ENCODE results near the gene NEIL3. TPM values are rescaled to one million over a fixed set of nuclear protein-coding genes. Genes with fewer than 3 reads are reported as not detected.
"Not testable (repeated sequence)": the region's sequence is repeated elsewhere in the genome, so short reads cannot be mapped to it uniquely, and the experiment has no call there.

NEIL3 gene
- total RNA-seq, 4 donors from 2014 or later, result 0.11 to 0.50 TPM; not detected in 2

DNA sequence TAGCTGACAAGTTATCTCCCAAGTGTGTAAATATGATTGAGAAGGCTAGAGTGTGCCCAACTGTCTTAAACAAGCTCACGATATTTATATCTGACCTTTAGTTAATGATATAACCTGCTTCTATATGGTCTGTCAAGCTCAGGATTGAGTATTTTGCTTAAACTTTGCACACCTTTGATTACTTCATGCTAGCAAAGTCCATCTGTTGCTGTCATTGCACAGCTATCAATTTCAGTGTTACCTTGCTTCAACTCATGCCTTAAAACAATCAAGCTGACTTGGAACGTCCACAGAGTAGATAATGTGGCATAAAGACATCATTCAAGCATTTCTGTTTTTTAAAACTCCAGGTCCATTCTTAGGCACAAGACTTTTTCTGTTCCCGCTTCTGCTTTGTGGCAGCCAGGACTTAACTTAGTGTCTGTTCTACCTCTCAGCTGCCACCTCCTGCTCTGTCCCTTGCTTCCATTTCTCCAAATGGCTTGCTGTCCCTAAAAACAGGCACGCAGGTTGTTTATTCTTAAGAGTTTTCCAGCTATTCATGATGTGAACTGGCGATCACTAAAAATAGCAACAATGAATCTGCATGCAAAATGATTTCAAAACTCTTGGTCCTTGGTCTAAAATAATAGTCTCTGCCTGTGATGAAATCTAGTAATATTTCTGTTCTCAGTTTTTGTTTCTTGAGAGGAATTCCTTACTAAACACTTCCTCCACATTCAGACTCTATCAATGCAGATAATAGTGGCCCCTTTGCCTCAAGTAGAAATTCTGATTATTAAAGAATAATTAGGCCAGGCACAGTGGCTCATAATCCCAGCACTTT, 16.3 kb upstream of the NEIL3 start:
- no peaks in the 10 kb centered on the region for H3K27me3 ChIP-seq
- H3K4me1 ChIP-seq, result no peaks in the 10 kb centered on the region
- H3K4me3 ChIP-seq, result no peak overlapping the region
- WGBS, result 75% methylated on average over 5 of the region's 5 CpGs
- no peak for TF ChIP-seq EP300 (IDR thresholded peaks at IDR 0.05)
- no peak for TF ChIP-seq POLR2AphosphoS5 (IDR thresholded peaks at IDR 0.05)
- TF ChIP-seq, protein P1, sequence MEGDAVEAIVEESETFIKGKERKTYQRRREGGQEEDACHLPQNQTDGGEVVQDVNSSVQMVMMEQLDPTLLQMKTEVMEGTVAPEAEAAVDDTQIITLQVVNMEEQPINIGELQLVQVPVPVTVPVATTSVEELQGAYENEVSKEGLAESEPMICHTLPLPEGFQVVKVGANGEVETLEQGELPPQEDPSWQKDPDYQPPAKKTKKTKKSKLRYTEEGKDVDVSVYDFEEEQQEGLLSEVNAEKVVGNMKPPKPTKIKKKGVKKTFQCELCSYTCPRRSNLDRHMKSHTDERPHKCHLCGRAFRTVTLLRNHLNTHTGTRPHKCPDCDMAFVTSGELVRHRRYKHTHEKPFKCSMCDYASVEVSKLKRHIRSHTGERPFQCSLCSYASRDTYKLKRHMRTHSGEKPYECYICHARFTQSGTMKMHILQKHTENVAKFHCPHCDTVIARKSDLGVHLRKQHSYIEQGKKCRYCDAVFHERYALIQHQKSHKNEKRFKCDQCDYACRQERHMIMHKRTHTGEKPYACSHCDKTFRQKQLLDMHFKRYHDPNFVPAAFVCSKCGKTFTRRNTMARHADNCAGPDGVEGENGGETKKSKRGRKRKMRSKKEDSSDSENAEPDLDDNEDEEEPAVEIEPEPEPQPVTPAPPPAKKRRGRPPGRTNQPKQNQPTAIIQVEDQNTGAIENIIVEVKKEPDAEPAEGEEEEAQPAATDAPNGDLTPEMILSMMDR (IDR thresholded peaks at IDR 0.05), result no peak
- TF ChIP-seq POLR2A (IDR thresholded peaks at IDR 0.05; ENCODE audit: low read depth), result no peak
- peaks cover 0 to 9% (median 9%) of the 10 kb centered on the region in 4 donors for H3K9me3 ChIP-seq
- H3K36me3 ChIP-seq, result no peaks in the 10 kb centered on the region
- intact Hi-C loops (cut with DNase I), result no loop called here
- H3K27ac ChIP-seq (replicated peaks in 1 of 4), result no peak overlapping the region
- DNase-seq (ENCODE audit: extremely low spot score), result no peak

DNA sequence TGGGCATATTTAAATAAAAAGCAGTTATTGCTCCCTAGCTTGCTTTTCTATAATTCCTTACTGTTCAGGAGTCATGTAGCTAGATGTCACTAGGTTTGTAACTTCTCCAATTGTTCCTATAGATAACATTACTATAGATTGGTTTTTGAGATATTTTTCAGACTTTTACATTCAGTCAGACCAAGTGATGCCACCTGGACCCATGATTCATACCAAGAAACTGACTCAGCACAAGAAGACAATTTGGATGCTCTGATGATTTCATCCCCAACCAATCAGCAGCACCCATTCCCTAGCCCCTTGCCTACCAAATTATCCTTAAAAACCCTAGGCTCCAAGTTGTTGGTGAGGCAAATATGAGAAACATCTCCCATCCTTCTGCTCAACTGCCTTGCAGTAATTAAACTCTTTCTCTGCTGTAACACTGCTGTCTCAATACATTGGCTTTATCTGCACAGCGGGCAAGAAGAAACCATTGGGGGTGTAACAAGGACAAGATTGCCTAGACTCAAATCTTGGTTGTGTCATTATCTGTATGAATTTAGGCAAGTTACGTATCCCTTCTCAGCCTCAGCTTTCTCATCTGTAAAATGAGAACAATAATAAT, 11.8 kb upstream of the NEIL3 start:
- no peak overlapping the region for H3K27ac ChIP-seq (replicated peaks in 1 of 4)
- H3K27me3 ChIP-seq, result no peaks in the 10 kb centered on the region
- no peak overlapping the region for H3K4me3 ChIP-seq
- H3K4me1 ChIP-seq, result no peaks in the 10 kb centered on the region
- WGBS, result 98% methylated on average over 2 of the region's 2 CpGs
- no peak for DNase-seq (ENCODE audit: extremely low spot score)
- TF ChIP-seq, protein P1 (IDR thresholded peaks at IDR 0.05), result no peak
- no peak for TF ChIP-seq POLR2A (IDR thresholded peaks at IDR 0.05; ENCODE audit: low read depth)
- no peak for TF ChIP-seq POLR2AphosphoS5 (IDR thresholded peaks at IDR 0.05)
- TF ChIP-seq EP300 (IDR thresholded peaks at IDR 0.05), result no peak
- intact Hi-C loops (cut with DNase I), result no loop called here
- H3K36me3 ChIP-seq, result no peaks in the 10 kb centered on the region
- peaks cover 0 to 9% (median 9%) of the 10 kb centered on the region in 4 donors for H3K9me3 ChIP-seq

DNA sequence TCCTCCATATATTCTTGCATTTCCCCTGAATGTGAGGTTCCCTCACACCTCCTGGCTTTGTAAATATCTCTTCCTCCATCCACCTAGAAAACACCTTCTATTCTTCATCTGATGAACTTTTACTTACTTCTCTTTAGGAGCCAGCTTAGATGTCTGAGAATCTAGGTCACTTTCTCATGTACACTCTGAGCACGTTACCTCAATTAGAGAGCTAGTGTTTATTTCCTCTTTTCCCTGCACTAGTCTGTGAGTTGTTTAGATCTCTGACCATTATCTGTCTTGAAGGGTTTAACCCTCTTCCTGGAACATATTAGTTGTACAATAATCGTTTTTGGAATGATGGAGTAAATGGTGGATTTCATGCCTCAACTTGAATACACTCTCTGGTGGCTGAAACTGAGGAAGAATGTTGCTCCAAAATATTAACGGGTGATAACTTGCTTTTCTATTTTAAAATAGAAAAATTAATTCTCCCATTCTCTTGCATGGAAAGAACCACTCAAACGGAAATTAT, 8.5 kb upstream of the NEIL3 start:
- no peak for DNase-seq (ENCODE audit: extremely low spot score)
- H3K9me3 ChIP-seq, result peaks cover 0 to 9% (median 9%) of the 10 kb centered on the region in 4 donors
- TF ChIP-seq POLR2A (IDR thresholded peaks at IDR 0.05; ENCODE audit: low read depth) (no peak), EP300 (IDR thresholded peaks at IDR 0.05) (no peak), POLR2AphosphoS5 (IDR thresholded peaks at IDR 0.05) (no peak)
- TF ChIP-seq, protein P1 (IDR thresholded peaks at IDR 0.05), result no peak
- no peaks in the 10 kb centered on the region for H3K4me1 ChIP-seq
- no peaks in the 10 kb centered on the region for H3K27me3 ChIP-seq
- no peak overlapping the region for H3K27ac ChIP-seq (replicated peaks in 1 of 4)
- H3K4me3 ChIP-seq, result no peak overlapping the region
- WGBS, result 53% methylated on average over 4 of the region's 4 CpGs
- no peaks in the 10 kb centered on the region for H3K36me3 ChIP-seq
- intact Hi-C loops (cut with DNase I), result no loop called here

DNA sequence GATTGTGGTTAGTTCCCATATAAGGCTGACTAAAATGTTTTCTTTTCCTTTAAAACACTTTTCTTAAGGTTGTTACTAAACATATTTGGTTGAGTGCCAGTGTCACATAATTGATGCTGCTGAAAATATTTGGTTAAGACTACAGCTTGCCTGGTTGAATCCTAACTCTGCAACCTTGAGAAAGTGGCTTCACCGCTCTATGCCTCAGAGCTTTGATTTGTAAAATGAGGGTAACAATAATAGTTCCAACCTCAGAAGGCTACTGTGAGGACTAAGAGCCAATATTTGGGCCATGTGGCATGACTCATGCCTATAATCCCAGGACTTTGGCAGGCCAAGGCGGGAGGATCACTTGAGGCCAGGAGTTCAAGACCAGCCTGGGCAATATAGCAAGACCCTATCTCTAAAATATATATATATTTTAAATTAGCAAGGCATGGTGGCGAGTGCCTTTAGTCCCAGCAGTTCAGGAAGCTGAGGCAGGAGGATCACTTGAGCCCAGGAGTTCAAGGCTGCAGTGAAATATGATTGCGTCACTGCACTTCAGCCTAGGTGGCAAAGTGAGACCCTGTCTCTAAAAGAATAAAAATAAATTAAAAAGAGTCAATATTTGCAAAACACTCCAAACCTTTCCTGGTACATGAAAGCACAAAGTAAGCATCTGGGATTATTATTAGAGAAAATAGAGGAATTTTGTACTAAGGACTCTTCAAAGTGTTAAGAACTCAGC, 7.1 kb upstream of the NEIL3 start:
- no peak for DNase-seq (ENCODE audit: extremely low spot score)
- no peak overlapping the region for H3K4me3 ChIP-seq
- H3K27me3 ChIP-seq, result no peaks in the 10 kb centered on the region
- H3K36me3 ChIP-seq, result no peaks in the 10 kb centered on the region
- intact Hi-C loops (cut with DNase I), result no loop called here
- no peak overlapping the region for H3K27ac ChIP-seq (replicated peaks in 1 of 4)
- H3K4me1 ChIP-seq, result no peaks in the 10 kb centered on the region
- H3K9me3 ChIP-seq, result peaks cover 0 to 8% (median 7%) of the 10 kb centered on the region in 4 donors
- 91% methylated on average over 4 of the region's 4 CpGs for WGBS
- no peak for TF ChIP-seq POLR2AphosphoS5 (IDR thresholded peaks at IDR 0.05)

DNA sequence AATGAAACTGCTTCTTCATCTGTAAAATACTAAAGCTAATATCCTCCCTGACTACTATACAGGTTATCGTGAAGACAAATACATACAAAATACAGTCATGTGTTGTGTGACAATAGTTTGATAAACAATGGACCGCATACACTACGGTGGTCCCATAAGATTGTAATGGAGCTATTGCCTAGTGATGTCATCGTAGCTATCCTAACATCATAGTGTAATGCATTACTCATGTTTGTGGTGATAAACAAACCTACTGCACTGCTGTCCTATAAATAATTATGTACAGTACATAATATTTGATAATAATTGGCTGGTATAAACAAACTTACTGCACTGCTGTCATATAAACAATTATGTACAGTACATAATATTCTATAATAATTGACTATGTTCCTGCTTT, 5.6 kb upstream of the NEIL3 start:
- no peak overlapping the region for H3K27ac ChIP-seq (replicated peaks in 1 of 4)
- peaks cover 0 to 13% (median 4%) of the 10 kb centered on the region in 4 donors for H3K4me1 ChIP-seq
- no peak for DNase-seq (ENCODE audit: extremely low spot score)
- H3K4me3 ChIP-seq, result no peak overlapping the region
- TF ChIP-seq POLR2AphosphoS5 (IDR thresholded peaks at IDR 0.05) (no peak), EP300 (IDR thresholded peaks at IDR 0.05) (no peak), POLR2A (IDR thresholded peaks at IDR 0.05; ENCODE audit: low read depth) (no peak)
- TF ChIP-seq, protein P1 (IDR thresholded peaks at IDR 0.05), result no peak
- no peaks in the 10 kb centered on the region for H3K9me3 ChIP-seq
- H3K36me3 ChIP-seq, result no peaks in the 10 kb centered on the region
- intact Hi-C loops (cut with DNase I), result no loop called here
- no peaks in the 10 kb centered on the region for H3K27me3 ChIP-seq
- 96% methylated on average over 4 of the region's 4 CpGs for WGBS

- peaks cover under 1 to 20% (median 8%) of the 10 kb centered on the region in 4 donors for H3K4me1 ChIP-seq
- 95% methylated on average over 3 of the region's 3 CpGs for WGBS
- H3K36me3 ChIP-seq; H3K9me3 ChIP-seq; H3K27me3 ChIP-seq; DNase-seq (ENCODE audit: extremely low spot score); intact Hi-C loops (cut with DNase I); H3K4me3 ChIP-seq; H3K27ac ChIP-seq (replicated peaks in 1 of 4): not testable (repeated sequence)
Observed at GRCh38 chr4:177304864-177305263, 4.8 kb upstream of the NEIL3 start.

All from esophagus muscularis mucosa (tissue), 4 donors.